ENCODE measurements around the gene PWWP2B.

- TF ChIP-seq CTCF (conservative IDR thresholded peaks at IDR 0.05 in 1 of 2, IDR thresholded peaks at IDR 0.05 in 1 of 2; ENCODE audit: extremely low read depth in 1 of 2, insufficient read depth in 1 of 2, low read depth in 1 of 2, low read length in 2 of 2) (no peak), EZH2 (IDR thresholded peaks at IDR 0.05; ENCODE audit: borderline replicate concordance, low read length) (no peak)
Observed at GRCh38 chr10:132423966-132424861, 27.2 kb downstream of the PWWP2B start.

All from mammary epithelial cell (primary cell).